HepG2 (cell line): ENCODE measurements around the gene ACADS. TPM values are rescaled to one million over a fixed set of nuclear protein-coding genes. Genes with fewer than 3 reads are reported as not detected.

Experiments used
- BORCS8-MEF2B ChIP-seq: sonication (generic); formaldehyde crosslinking; IDR thresholded peaks from 2 replicates; pipeline ENCODE4 v1.8.0; 2022; ENCODE audit warnings: mild to moderate bottlenecking, missing genetic modification reagents
- HMG20B ChIP-seq: conservative IDR thresholded peaks from 2 replicates; pipeline ENCODE4 v1.6.1; 2016; ENCODE audit warnings: missing genetic modification reagents, missing compliant biosample characterization
- HNRNPUL1 ChIP-seq: fragments of 200-400 bp; formaldehyde crosslinking; IDR thresholded peaks from 2 replicates; pipeline ENCODE4 v1.6.1; 2017; ENCODE audit warnings: low read depth, mild to moderate bottlenecking, low read length, moderate library complexity
- KAT8 ChIP-seq: IDR thresholded peaks from 2 replicates; pipeline ENCODE4 v1.6.1; 2016; ENCODE audit warnings: missing genetic modification reagents, missing compliant biosample characterization
- NR1H2 ChIP-seq: sonication (generic); formaldehyde crosslinking; IDR thresholded peaks from 2 replicates; pipeline ENCODE4 v1.8.1; 2022; ENCODE audit warnings: low read depth, missing genetic modification reagents, borderline replicate concordance
- SNRNP70 ChIP-seq: fragments of 200-400 bp; formaldehyde crosslinking; IDR thresholded peaks from 2 replicates; pipeline ENCODE4 v1.6.1; 2017; ENCODE audit warnings: mild to moderate bottlenecking, low read depth, low read length, moderate library complexity
- ZFP36L1 ChIP-seq: sonication (generic); formaldehyde crosslinking; IDR thresholded peaks from 2 replicates; pipeline ENCODE4 v1.8.0; 2022; ENCODE audit warnings: mild to moderate bottlenecking, missing genetic modification reagents, moderate library complexity
- ZNF205 ChIP-seq: IDR thresholded peaks from 2 replicates; pipeline ENCODE4 v1.6.1; 2018; ENCODE audit warnings: missing biosample characterization, missing genetic modification reagents
- ZNF317 ChIP-seq: sonication (generic); formaldehyde crosslinking; IDR thresholded peaks from 2 replicates; pipeline ENCODE4 v1.5.0; 2020; ENCODE audit warnings: mild to moderate bottlenecking, missing genetic modification reagents
- ZNF83 ChIP-seq: sonication (generic); formaldehyde crosslinking; IDR thresholded peaks from 2 replicates; pipeline ENCODE4 v1.4.0; 2020; ENCODE audit warnings: missing genetic modification reagents, mild to moderate bottlenecking, borderline replicate concordance
- polyA plus RNA-seq, 8 experiments: library from polyadenylated mRNA; depleted of rRNA in 3 of 8; stranded (reverse) in 7 of 8; unstranded in 1 of 8; fragments of >200 nt; fragmentation: Illumina TruSeq in 4 of 8; extraction: Trizol in 4 of 8; gene quantifications; 2 replicates each; pipeline versions ENCODE4 v1.2.1 to v1.2.3, GENCODE V29; 2011 to 2016; ENCODE audit warnings: low read depth in 4 of 8, missing spikeins in 1 of 8, mixed read lengths in 1 of 8; ENCODE audit not compliant: insufficient read depth in 1 of 8
- total RNA-seq, 5 experiments: library from RNA; depleted of rRNA; stranded (reverse); fragments of >200 nt; fragmentation: Illumina TruSeq; extraction: Trizol; gene quantifications; 2 replicates each; pipeline ENCODE4 v1.2.3, GENCODE V29; 2016; ENCODE audit warnings: low read depth in 1 of 5
- TF ChIP-seq, protein P1 (sequence below): sonication (generic); formaldehyde crosslinking; IDR thresholded peaks from 2 replicates; pipeline ENCODE4 v1.4.0; 2020; ENCODE audit warnings: missing genetic modification reagents
- TF ChIP-seq, protein P2 (sequence below): sonication (generic); formaldehyde crosslinking; conservative IDR thresholded peaks from 2 replicates; pipeline ENCODE4 v1.8.1; 2023; ENCODE audit warnings: missing genetic modification reagents
- TF ChIP-seq, protein P3 (sequence below): sonication (generic); formaldehyde crosslinking; IDR thresholded peaks from 2 replicates; pipeline ENCODE4 v1.4.0; 2020; ENCODE audit warnings: mild to moderate bottlenecking, missing genetic modification reagents
- TF ChIP-seq, protein P4 (sequence below): sonication (generic); formaldehyde crosslinking; IDR thresholded peaks from 2 replicates; pipeline ENCODE4 v1.5.1; 2020; ENCODE audit warnings: mild to moderate bottlenecking, missing genetic modification reagents, moderate library complexity

Gene ACADS
- total and polyA plus RNA-seq, 2 of the 13 experiments (the other 11 are each of a cell fraction or from before 2014, with no cell fraction given), result 17.4 to 27.7 TPM

DNA sequence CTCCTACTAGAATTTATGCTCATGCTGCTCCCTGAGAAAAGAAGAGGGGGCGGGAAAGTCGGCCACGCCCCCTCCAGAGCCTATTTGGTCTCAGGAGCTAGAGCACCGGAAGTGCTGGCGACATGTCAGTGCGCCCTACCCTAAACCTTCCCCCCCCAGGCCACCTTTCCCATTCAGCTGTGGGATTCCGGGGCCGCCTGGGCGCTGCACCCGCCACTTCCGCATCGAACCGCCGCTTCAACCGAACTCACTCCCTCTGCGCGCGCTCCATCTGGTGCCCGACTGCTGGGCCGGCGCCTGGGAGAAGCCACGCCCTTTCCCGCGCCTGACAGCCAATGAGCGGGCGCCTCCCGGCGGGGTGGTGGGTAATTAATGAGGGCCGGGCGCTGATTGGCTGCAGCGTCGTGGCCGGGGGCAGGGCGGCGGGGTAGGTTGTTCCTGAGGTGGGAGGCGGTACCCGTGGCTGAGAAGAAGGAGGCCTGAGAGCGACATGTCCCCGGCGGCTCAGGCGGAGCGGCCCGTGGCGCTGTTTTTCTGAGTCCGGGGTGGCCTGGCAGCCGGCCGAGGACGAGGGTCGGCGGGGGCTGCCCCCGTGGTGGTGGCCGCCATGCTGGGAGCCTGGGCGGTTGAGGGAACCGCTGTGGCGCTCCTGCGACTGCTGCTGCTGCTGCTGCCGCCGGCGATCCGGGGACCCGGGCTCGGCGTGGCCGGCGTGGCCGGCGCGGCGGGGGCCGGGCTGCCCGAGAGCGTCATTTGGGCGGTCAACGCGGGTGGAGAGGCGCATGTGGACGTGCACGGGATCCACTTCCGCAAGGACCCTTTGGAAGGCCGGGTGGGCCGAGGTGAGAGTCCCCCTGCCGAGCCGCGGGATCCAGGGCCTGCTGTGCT, 38.7 kb upstream of the ACADS start, which contains the start of gene MLEC (continued):
- TF ChIP-seq, protein P1, sequence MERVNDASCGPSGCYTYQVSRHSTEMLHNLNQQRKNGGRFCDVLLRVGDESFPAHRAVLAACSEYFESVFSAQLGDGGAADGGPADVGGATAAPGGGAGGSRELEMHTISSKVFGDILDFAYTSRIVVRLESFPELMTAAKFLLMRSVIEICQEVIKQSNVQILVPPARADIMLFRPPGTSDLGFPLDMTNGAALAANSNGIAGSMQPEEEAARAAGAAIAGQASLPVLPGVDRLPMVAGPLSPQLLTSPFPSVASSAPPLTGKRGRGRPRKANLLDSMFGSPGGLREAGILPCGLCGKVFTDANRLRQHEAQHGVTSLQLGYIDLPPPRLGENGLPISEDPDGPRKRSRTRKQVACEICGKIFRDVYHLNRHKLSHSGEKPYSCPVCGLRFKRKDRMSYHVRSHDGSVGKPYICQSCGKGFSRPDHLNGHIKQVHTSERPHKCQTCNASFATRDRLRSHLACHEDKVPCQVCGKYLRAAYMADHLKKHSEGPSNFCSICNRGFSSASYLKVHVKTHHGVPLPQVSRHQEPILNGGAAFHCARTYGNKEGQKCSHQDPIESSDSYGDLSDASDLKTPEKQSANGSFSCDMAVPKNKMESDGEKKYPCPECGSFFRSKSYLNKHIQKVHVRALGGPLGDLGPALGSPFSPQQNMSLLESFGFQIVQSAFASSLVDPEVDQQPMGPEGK (CRISPR knock-in tag), result no peak
- peak; percentile 77; the same call in 1 of the 2 replicates for TF ChIP-seq ZFP36L1 (CRISPR knock-in tag)
- 0 out of 2 replicates have a peak, but pooled peaks have one; percentile 8 for TF ChIP-seq NR1H2
- 0 out of 2 replicates have a peak, but pooled peaks have one; percentile 72 for TF ChIP-seq ZNF205 (CRISPR knock-in tag)
- TF ChIP-seq, protein P2, sequence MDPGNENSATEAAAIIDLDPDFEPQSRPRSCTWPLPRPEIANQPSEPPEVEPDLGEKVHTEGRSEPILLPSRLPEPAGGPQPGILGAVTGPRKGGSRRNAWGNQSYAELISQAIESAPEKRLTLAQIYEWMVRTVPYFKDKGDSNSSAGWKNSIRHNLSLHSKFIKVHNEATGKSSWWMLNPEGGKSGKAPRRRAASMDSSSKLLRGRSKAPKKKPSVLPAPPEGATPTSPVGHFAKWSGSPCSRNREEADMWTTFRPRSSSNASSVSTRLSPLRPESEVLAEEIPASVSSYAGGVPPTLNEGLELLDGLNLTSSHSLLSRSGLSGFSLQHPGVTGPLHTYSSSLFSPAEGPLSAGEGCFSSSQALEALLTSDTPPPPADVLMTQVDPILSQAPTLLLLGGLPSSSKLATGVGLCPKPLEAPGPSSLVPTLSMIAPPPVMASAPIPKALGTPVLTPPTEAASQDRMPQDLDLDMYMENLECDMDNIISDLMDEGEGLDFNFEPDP, result no peak
- TF ChIP-seq ZNF83 (CRISPR knock-in tag), result no peak
- TF ChIP-seq, protein P3, sequence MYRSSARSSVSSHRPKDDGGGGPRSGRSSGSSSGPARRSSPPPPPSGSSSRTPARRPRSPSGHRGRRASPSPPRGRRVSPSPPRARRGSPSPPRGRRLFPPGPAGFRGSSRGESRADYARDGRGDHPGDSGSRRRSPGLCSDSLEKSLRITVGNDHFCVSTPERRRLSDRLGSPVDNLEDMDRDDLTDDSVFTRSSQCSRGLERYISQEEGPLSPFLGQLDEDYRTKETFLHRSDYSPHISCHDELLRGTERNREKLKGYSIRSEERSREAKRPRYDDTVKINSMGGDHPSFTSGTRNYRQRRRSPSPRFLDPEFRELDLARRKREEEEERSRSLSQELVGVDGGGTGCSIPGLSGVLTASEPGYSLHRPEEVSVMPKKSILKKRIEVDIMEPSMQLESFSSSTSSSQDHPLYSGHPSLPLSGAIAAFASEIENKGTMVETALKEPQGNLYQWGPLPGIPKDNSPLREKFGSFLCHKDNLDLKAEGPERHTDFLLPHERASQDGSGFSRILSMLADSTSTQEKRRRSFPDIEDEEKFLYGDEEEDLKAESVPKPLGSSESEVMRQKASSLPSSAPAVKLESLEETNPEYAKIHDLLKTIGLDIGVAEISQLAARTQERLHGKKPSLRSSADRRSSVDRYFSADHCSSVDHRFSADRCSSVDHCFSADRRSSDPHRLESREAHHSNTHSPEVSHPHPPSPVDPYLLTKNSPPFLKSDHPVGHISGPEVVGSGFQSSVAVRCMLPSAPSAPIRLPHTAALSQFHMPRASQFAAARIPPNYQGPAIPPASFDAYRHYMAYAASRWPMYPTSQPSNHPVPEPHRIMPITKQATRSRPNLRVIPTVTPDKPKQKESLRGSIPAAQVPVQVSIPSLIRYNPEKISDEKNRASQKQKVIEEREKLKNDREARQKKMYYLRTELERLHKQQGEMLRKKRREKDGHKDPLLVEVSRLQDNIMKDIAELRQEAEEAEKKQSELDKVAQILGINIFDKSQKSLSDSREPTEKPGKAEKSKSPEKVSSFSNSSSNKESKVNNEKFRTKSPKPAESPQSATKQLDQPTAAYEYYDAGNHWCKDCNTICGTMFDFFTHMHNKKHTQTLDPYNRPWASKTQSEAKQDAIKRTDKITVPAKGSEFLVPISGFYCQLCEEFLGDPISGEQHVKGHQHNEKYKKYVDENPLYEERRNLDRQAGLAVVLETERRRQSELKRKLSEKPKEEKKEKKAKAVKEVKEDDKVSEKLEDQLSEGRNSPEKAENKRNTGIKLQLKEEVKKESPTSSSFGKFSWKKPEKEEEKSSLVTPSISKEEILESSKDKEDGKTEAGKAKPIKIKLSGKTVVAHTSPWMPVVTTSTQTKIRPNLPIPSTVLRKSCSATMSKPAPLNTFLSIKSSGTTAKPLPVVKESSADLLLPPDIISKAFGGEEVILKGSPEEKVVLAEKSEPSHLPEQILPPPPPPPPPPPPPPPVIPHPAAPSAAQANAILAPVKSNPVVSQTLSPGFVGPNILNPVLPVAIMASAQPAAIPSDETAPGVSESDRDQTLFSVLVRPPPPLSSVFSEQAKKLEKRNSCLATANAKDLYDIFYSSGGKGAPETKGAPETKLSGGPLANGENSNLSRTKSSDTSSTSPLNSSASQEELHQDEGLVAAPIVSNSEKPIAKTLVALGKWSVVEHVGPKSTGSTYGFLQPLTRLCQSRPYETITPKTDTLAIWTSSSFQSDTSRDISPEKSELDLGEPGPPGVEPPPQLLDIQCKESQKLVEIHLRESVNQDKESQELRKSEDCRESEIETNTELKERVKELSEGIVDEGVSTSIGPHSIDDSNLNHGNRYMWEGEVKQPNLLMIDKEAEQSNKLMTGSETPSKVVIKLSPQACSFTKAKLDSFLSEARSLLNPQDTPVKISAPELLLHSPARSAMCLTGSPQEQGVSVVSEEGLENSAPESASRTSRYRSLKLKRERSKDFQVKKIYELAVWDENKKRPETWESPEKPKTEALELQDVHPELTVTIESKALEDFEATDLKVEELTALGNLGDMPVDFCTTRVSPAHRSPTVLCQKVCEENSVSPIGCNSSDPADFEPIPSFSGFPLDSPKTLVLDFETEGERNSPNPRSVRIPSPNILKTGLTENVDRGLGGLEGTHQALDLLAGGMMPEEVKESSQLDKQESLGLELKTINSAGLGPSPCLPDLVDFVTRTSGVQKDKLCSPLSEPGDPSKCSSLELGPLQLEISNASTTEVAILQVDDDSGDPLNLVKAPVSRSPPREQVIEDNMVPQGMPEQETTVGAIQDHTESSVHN (CRISPR knock-in tag), result no peak; the same call in 1 of the 2 replicates
- TF ChIP-seq, protein P4, sequence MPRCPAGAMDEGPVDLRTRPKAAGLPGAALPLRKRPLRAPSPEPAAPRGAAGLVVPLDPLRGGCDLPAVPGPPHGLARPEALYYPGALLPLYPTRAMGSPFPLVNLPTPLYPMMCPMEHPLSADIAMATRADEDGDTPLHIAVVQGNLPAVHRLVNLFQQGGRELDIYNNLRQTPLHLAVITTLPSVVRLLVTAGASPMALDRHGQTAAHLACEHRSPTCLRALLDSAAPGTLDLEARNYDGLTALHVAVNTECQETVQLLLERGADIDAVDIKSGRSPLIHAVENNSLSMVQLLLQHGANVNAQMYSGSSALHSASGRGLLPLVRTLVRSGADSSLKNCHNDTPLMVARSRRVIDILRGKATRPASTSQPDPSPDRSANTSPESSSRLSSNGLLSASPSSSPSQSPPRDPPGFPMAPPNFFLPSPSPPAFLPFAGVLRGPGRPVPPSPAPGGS (CRISPR knock-in tag), result peak; percentile 38; the same call in 1 of the 2 replicates
- peak; percentile 95 for TF ChIP-seq KAT8 (CRISPR knock-in tag)
- TF ChIP-seq HNRNPUL1, result peak; percentile 63; the same call in 1 of the 2 replicates
- no peak for TF ChIP-seq ZNF317 (CRISPR knock-in tag)
- no peak for TF ChIP-seq SNRNP70
- no peak for TF ChIP-seq HMG20B
- peak; percentile 63 for TF ChIP-seq BORCS8-MEF2B
